ENCODE data around the gene DKK2. TPM values are rescaled to one million over a fixed set of nuclear protein-coding genes. Genes with fewer than 3 reads are reported as not detected.

DKK2 gene
- total RNA-seq, 1 experiment from 2014 or later, result 0.11 TPM

DNA sequence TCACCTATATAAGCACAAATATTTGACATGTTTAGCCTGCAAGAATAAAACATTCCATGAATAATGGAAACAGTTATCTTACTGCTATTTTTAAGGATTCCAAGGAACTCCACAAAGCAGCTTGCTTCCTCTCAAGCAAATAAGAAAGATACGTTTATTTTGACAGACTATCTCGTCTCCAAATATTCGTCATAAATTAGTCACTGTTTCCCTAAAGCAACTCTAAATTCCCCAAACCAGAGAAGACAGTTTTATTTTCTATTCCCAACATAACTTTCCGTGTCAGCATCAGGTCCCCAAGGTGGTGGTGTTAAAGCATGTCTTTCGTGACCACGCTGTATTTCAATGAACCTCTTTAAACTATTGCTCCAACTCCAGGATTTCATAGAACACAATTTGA is 24.3 kb upstream of the DKK2 start:
- H3K27ac ChIP-seq (ENCODE audit: insufficient read length, low read depth, low read length), result no peak overlapping the region
- DNase-seq, result no peak
- H3K27me3 ChIP-seq (ENCODE audit: insufficient read depth, low read length), result no peaks in the 10 kb centered on the region
- no peak overlapping the region for H3K27ac Mint-ChIP-seq
- no peak overlapping the region for H2AK5ac ChIP-seq (ENCODE audit: insufficient read length, low read length)
- no peaks in the 10 kb centered on the region for H3K9me3 ChIP-seq (ENCODE audit: control insufficient read depth, low read depth, low read length)
- no peaks in the 10 kb centered on the region for H3K79me1 ChIP-seq (ENCODE audit: insufficient read depth, low read depth, low read length, poor library complexity, severe bottlenecking)
- H2AFZ ChIP-seq (ENCODE audit: low read length), result no peak overlapping the region
- no peaks in the 10 kb centered on the region for H3K9me3 Mint-ChIP-seq
- H3K4ac ChIP-seq (ENCODE audit: low read depth, low read length), result no peak overlapping the region
- H3T11ph ChIP-seq (ENCODE audit: low read length), result no peak overlapping the region
- no peak overlapping the region for H3K9ac ChIP-seq (ENCODE audit: extremely low read depth, insufficient read length, low read length)
- no peak overlapping the region for H3K56ac ChIP-seq (ENCODE audit: insufficient read length, low read depth, low read length)
- WGBS (ENCODE audit: extremely low coverage, insufficient read length, low lambda C conversion rate), result no CpG with 5 or more reads among the region's 6 CpGs
- no peaks in the 10 kb centered on the region for H3K4me1 ChIP-seq (ENCODE audit: insufficient read depth, low read length)
- H3K23ac ChIP-seq (ENCODE audit: insufficient read length, low read depth, low read length), result no peak overlapping the region
- H3K27me3 Mint-ChIP-seq (ENCODE audit: low read depth), result no peaks in the 10 kb centered on the region
- H4K20me1 ChIP-seq (ENCODE audit: control insufficient read depth, insufficient read depth, insufficient read length), result no peaks in the 10 kb centered on the region
- no peak overlapping the region for H4K91ac ChIP-seq (ENCODE audit: insufficient read length, low read depth, low read length)
- no peak overlapping the region for H2BK20ac ChIP-seq (ENCODE audit: low read depth, low read length, poor library complexity, severe bottlenecking)
- TF ChIP-seq, protein P1, sequence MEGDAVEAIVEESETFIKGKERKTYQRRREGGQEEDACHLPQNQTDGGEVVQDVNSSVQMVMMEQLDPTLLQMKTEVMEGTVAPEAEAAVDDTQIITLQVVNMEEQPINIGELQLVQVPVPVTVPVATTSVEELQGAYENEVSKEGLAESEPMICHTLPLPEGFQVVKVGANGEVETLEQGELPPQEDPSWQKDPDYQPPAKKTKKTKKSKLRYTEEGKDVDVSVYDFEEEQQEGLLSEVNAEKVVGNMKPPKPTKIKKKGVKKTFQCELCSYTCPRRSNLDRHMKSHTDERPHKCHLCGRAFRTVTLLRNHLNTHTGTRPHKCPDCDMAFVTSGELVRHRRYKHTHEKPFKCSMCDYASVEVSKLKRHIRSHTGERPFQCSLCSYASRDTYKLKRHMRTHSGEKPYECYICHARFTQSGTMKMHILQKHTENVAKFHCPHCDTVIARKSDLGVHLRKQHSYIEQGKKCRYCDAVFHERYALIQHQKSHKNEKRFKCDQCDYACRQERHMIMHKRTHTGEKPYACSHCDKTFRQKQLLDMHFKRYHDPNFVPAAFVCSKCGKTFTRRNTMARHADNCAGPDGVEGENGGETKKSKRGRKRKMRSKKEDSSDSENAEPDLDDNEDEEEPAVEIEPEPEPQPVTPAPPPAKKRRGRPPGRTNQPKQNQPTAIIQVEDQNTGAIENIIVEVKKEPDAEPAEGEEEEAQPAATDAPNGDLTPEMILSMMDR (conservative IDR thresholded peaks at IDR 0.05), result no peak
- H3K4me3 Mint-ChIP-seq, result no peak overlapping the region
- H3K18ac ChIP-seq (ENCODE audit: insufficient read length, low read depth, low read length), result no peak overlapping the region
- no peaks in the 10 kb centered on the region for H3K4me1 Mint-ChIP-seq
- no peaks in the 10 kb centered on the region for H3K36me3 Mint-ChIP-seq (ENCODE audit: insufficient read depth in 1 of 3, low read depth in 3 of 3)
- H2BK5ac ChIP-seq (ENCODE audit: insufficient read length, low read length), result no peak overlapping the region
- H3K14ac ChIP-seq (ENCODE audit: insufficient read depth, low read length), result no peak overlapping the region
- H2BK15ac ChIP-seq (ENCODE audit: low read depth, low read length), result no peak overlapping the region
- no peak overlapping the region for H4K8ac ChIP-seq (replicated peaks; ENCODE audit: insufficient read length, low read depth, low read length)
- H4K5ac ChIP-seq (ENCODE audit: insufficient read length, low read depth, low read length), result no peak overlapping the region
- no peaks in the 10 kb centered on the region for H3K79me2 ChIP-seq (ENCODE audit: insufficient read depth, low read length)
- H3K23me2 ChIP-seq (ENCODE audit: insufficient read length, low read depth, low read length, poor library complexity, severe bottlenecking), result no peaks in the 10 kb centered on the region
- no peak overlapping the region for H3K4me2 ChIP-seq (ENCODE audit: insufficient read depth, insufficient read length, low read length)
- no peak overlapping the region for H2BK12ac ChIP-seq (ENCODE audit: insufficient read length, low read depth, low read length)
- no peak overlapping the region for H2BK120ac ChIP-seq (ENCODE audit: low read depth, low read length, poor library complexity, severe bottlenecking)
